H1 (cell line): ENCODE data around the gene IL20RB.

Source experiments
- BRCA1 ChIP-seq: IDR thresholded peaks from 2 replicates; pipeline ENCODE4 v1.6.1; 2012; ENCODE audit warnings: low read depth, low read length, improper control_type of control experiment
- CEBPB ChIP-seq: IDR thresholded peaks from 2 replicates; pipeline ENCODE4 v1.6.1; 2012; ENCODE audit warnings: low read depth, low read length
- CHD2 ChIP-seq: IDR thresholded peaks from 2 replicates; pipeline ENCODE4 v1.6.1; 2012; ENCODE audit warnings: low read length, improper control_type of control experiment
- CREB1 ChIP-seq: IDR thresholded peaks from 2 replicates; pipeline ENCODE4 v1.6.1; 2012; ENCODE audit warnings: inconsistent platforms
- EP300 ChIP-seq, 2 experiments: IDR thresholded peaks; 1 replicate in 1 of 2; 2 replicates in 1 of 2; pipeline ENCODE4 v1.6.1; 2011 to 2012; ENCODE audit warnings: low read depth in 2 of 2, low read length in 2 of 2, mild to moderate bottlenecking in 2 of 2, borderline replicate concordance in 1 of 2, inconsistent platforms in 1 of 2, moderate library complexity in 1 of 2
- EZH2 ChIP-seq: fragments of 200-600 bp; sonication (generic); IDR thresholded peaks from 2 replicates; pipeline ENCODE4 v1.7.1; 2012; ENCODE audit warnings: low read depth, mild to moderate bottlenecking, moderate library complexity, low read length, inconsistent platforms; ENCODE audit not compliant: severe bottlenecking
- MAFK ChIP-seq: IDR thresholded peaks from 2 replicates; pipeline ENCODE4 v1.6.1; 2012; ENCODE audit warnings: low read depth, mild to moderate bottlenecking, improper control_type of control experiment, low read length
- POLR2A ChIP-seq, 2 experiments: IDR thresholded peaks; 1 replicate in 1 of 2; 2 replicates in 1 of 2; pipeline ENCODE4 v1.6.1; 2011; ENCODE audit warnings: low read depth in 2 of 2, low read length in 2 of 2, mild to moderate bottlenecking in 2 of 2; ENCODE audit errors: control extremely low read depth in 1 of 2
- RAD21 ChIP-seq, 2 experiments: IDR thresholded peaks in 1 of 2; conservative IDR thresholded peaks in 1 of 2; 2 replicates each; pipeline ENCODE4 v1.6.1; 2011; ENCODE audit warnings: low read depth in 2 of 2, low read length in 2 of 2, improper control_type of control experiment in 1 of 2, inconsistent platforms in 1 of 2, mild to moderate bottlenecking in 1 of 2, moderate library complexity in 1 of 2
- SRF ChIP-seq: IDR thresholded peaks from 2 replicates; pipeline ENCODE4 v1.6.1; 2011; ENCODE audit warnings: mild to moderate bottlenecking, low read depth, low read length, moderate library complexity
- TAF7 ChIP-seq: optimal IDR thresholded peaks from 2 replicates; pipeline ENCODE3; 2011; ENCODE audit warnings: low read depth, mild to moderate bottlenecking, inconsistent platforms, low read length, moderate library complexity, borderline replicate concordance
- TF ChIP-seq, protein P1 (sequence below), 3 experiments: IDR thresholded peaks; 1 replicate in 2 of 3; 2 replicates in 1 of 3; pipeline versions ENCODE4 v1.5.1 to v1.6.1; 2011; ENCODE audit warnings: low read length in 3 of 3, mild to moderate bottlenecking in 3 of 3, inconsistent platforms in 2 of 3, low read depth in 1 of 3, moderate library complexity in 1 of 3; ENCODE audit not compliant: insufficient read depth in 1 of 3; ENCODE audit errors: control extremely low read depth in 1 of 3
- TF ChIP-seq, protein P2 (sequence below): IDR thresholded peaks from 2 replicates; pipeline ENCODE4 v1.6.1; 2012; ENCODE audit warnings: inconsistent platforms
- TF ChIP-seq, protein P3 (sequence below): fragments of 300-600 bp; sonication (generic); IDR thresholded peaks from 2 replicates; pipeline ENCODE4 v1.7.1; 2012; ENCODE audit warnings: low read length, moderate library complexity, mild to moderate bottlenecking, inconsistent platforms; ENCODE audit not compliant: insufficient replicate concordance

DNA sequence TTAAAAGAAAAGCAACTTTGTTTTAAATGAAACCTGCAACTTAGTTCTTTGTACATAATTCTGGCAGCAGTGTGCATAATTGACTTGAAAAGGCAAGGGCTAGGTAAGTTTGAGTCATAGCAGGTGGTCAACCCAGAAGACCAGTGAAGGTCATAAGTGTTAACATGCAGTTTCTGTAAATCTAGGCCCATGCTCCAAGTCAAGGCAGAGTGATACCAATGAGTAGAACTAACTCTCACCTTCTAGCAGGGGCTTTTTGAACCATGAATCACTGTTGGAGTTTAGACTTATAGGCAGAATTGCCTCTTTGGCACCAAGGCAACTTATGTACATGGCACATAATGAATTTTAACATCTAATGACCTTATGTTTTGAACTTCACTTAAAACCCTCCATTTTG lies 29.5 kb upstream of the IL20RB start:
- TF ChIP-seq EP300 (IDR thresholded peaks at IDR 0.05; ENCODE audit: borderline replicate concordance in 1 of 2, low read depth in 2 of 2, low read length in 2 of 2), result no peak
- TF ChIP-seq, protein P1, sequence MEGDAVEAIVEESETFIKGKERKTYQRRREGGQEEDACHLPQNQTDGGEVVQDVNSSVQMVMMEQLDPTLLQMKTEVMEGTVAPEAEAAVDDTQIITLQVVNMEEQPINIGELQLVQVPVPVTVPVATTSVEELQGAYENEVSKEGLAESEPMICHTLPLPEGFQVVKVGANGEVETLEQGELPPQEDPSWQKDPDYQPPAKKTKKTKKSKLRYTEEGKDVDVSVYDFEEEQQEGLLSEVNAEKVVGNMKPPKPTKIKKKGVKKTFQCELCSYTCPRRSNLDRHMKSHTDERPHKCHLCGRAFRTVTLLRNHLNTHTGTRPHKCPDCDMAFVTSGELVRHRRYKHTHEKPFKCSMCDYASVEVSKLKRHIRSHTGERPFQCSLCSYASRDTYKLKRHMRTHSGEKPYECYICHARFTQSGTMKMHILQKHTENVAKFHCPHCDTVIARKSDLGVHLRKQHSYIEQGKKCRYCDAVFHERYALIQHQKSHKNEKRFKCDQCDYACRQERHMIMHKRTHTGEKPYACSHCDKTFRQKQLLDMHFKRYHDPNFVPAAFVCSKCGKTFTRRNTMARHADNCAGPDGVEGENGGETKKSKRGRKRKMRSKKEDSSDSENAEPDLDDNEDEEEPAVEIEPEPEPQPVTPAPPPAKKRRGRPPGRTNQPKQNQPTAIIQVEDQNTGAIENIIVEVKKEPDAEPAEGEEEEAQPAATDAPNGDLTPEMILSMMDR (IDR thresholded peaks at IDR 0.05; ENCODE audit: control extremely low read depth in 1 of 3, insufficient read depth in 1 of 3, low read depth in 1 of 3, low read length in 3 of 3), result no peak
- TF ChIP-seq BRCA1, result no peak
- TF ChIP-seq CREB1, result no peak
- no peak for TF ChIP-seq POLR2A (IDR thresholded peaks at IDR 0.05; ENCODE audit: control extremely low read depth in 1 of 2, low read depth in 2 of 2, low read length in 2 of 2)
- no peak for TF ChIP-seq SRF
- TF ChIP-seq EZH2, result no peak
- no peak for TF ChIP-seq MAFK
- TF ChIP-seq, protein P2, sequence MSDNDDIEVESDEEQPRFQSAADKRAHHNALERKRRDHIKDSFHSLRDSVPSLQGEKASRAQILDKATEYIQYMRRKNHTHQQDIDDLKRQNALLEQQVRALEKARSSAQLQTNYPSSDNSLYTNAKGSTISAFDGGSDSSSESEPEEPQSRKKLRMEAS, result no peak
- no peak for TF ChIP-seq CHD2
- no peak for TF ChIP-seq TAF7
- TF ChIP-seq, protein P3, sequence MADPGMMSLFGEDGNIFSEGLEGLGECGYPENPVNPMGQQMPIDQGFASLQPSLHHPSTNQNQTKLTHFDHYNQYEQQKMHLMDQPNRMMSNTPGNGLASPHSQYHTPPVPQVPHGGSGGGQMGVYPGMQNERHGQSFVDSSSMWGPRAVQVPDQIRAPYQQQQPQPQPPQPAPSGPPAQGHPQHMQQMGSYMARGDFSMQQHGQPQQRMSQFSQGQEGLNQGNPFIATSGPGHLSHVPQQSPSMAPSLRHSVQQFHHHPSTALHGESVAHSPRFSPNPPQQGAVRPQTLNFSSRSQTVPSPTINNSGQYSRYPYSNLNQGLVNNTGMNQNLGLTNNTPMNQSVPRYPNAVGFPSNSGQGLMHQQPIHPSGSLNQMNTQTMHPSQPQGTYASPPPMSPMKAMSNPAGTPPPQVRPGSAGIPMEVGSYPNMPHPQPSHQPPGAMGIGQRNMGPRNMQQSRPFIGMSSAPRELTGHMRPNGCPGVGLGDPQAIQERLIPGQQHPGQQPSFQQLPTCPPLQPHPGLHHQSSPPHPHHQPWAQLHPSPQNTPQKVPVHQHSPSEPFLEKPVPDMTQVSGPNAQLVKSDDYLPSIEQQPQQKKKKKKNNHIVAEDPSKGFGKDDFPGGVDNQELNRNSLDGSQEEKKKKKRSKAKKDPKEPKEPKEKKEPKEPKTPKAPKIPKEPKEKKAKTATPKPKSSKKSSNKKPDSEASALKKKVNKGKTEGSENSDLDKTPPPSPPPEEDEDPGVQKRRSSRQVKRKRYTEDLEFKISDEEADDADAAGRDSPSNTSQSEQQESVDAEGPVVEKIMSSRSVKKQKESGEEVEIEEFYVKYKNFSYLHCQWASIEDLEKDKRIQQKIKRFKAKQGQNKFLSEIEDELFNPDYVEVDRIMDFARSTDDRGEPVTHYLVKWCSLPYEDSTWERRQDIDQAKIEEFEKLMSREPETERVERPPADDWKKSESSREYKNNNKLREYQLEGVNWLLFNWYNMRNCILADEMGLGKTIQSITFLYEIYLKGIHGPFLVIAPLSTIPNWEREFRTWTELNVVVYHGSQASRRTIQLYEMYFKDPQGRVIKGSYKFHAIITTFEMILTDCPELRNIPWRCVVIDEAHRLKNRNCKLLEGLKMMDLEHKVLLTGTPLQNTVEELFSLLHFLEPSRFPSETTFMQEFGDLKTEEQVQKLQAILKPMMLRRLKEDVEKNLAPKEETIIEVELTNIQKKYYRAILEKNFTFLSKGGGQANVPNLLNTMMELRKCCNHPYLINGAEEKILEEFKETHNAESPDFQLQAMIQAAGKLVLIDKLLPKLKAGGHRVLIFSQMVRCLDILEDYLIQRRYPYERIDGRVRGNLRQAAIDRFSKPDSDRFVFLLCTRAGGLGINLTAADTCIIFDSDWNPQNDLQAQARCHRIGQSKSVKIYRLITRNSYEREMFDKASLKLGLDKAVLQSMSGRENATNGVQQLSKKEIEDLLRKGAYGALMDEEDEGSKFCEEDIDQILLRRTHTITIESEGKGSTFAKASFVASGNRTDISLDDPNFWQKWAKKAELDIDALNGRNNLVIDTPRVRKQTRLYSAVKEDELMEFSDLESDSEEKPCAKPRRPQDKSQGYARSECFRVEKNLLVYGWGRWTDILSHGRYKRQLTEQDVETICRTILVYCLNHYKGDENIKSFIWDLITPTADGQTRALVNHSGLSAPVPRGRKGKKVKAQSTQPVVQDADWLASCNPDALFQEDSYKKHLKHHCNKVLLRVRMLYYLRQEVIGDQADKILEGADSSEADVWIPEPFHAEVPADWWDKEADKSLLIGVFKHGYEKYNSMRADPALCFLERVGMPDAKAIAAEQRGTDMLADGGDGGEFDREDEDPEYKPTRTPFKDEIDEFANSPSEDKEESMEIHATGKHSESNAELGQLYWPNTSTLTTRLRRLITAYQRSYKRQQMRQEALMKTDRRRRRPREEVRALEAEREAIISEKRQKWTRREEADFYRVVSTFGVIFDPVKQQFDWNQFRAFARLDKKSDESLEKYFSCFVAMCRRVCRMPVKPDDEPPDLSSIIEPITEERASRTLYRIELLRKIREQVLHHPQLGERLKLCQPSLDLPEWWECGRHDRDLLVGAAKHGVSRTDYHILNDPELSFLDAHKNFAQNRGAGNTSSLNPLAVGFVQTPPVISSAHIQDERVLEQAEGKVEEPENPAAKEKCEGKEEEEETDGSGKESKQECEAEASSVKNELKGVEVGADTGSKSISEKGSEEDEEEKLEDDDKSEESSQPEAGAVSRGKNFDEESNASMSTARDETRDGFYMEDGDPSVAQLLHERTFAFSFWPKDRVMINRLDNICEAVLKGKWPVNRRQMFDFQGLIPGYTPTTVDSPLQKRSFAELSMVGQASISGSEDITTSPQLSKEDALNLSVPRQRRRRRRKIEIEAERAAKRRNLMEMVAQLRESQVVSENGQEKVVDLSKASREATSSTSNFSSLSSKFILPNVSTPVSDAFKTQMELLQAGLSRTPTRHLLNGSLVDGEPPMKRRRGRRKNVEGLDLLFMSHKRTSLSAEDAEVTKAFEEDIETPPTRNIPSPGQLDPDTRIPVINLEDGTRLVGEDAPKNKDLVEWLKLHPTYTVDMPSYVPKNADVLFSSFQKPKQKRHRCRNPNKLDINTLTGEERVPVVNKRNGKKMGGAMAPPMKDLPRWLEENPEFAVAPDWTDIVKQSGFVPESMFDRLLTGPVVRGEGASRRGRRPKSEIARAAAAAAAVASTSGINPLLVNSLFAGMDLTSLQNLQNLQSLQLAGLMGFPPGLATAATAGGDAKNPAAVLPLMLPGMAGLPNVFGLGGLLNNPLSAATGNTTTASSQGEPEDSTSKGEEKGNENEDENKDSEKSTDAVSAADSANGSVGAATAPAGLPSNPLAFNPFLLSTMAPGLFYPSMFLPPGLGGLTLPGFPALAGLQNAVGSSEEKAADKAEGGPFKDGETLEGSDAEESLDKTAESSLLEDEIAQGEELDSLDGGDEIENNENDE, result no peak
- no peak for TF ChIP-seq RAD21 (IDR thresholded peaks at IDR 0.05 in 1 of 2, conservative IDR thresholded peaks at IDR 0.05 in 1 of 2; ENCODE audit: low read depth in 2 of 2, low read length in 2 of 2)
- no peak for TF ChIP-seq CEBPB
